K562 (cell line): ENCODE data around the gene TENM4. TPM values are rescaled to one million over a fixed set of nuclear protein-coding genes. Genes with fewer than 3 reads are reported as not detected.

Source experiments
- ATAC-seq: fragments of 200-7000 bp; cut with Tn5 transposase; 3 replicates; pipeline ENCODE4 v1.9.1; 2020; ENCODE audit warnings: moderate library complexity
- BruUV-seq: library from RNA; stranded (reverse); fragments of 400-500 nt; replicated peaks from 2 replicates; lab custom pipeline; 2021; lab: Mats Ljungman, UMichigan
- CTCF ChIA-PET: fragments of 300-600 bp; formaldehyde crosslinking; extraction: SDS; loops from one replicate; lab custom pipeline; 2021; ENCODE audit warnings: low intra/inter-chr PET ratio; lab: Yijun Ruan, JAX
- POLR2A ChIA-PET: fragments of 300-600, 350-650 bp; sonication (Branson Sonifier 250); formaldehyde crosslinking; extraction: SDS; loops from one replicate; lab custom pipeline; 2021; ENCODE audit warnings: antibody characterized with exemption, inconsistent platforms; lab: Yijun Ruan, JAX
- DNase-seq, 4 experiments: peaks; one replicate each; pipeline versions ENCODE4 v3.0.0 to v3.0.0-alpha.2; 2011 to 2018; ENCODE audit warnings: low spot score in 3 of 4, mixed read lengths in 3 of 4; ENCODE audit errors: extremely low read depth in 1 of 4
- FAIRE-seq: peaks from 2 replicates; lab custom pipeline; 2011; peaks lifted over from hg19 to GRCh38; lab: Jason Lieb, UNC
- H2AFZ ChIP-seq: 2 replicates; pipeline ENCODE4 v1.6.0; 2011; ENCODE audit warnings: low read depth, low read length, control low read depth, inconsistent platforms
- H3K27ac ChIP-seq: fragments of 200-600 bp; 3 replicates; pipeline ENCODE4 v1.8.0; 2011; ENCODE audit warnings: low read depth, mild to moderate bottlenecking, control low read depth, inconsistent platforms, low read length, moderate library complexity, mixed read lengths; ENCODE audit errors: extremely low read depth
- H3K27me3 ChIP-seq, 2 experiments: fragments of 300-600 bp in 1 of 2; 2 replicates in 1 of 2; 3 replicates in 1 of 2; pipeline versions ENCODE4 v1.6.0 to v1.8.0; 2011; ENCODE audit warnings: inconsistent platforms in 2 of 2, low read length in 2 of 2, mild to moderate bottlenecking in 1 of 2, mixed read lengths in 1 of 2, moderate library complexity in 1 of 2; ENCODE audit not compliant: control insufficient read depth in 2 of 2, insufficient read depth in 2 of 2
- H3K36me3 ChIP-seq: fragments of 300-600 bp; 3 replicates; pipeline ENCODE4 v1.8.0; 2011; ENCODE audit warnings: mild to moderate bottlenecking, low read length, inconsistent platforms; ENCODE audit not compliant: control insufficient read depth, insufficient read depth
- H3K4me1 ChIP-seq, 2 experiments: fragments of 200-600 bp in 1 of 2; replicated peaks in 1 of 2; 2 replicates in 1 of 2; 3 replicates in 1 of 2; pipeline versions ENCODE4 v1.5.1 to v1.8.0; 2011; ENCODE audit warnings: inconsistent platforms in 2 of 2, low read length in 2 of 2, mild to moderate bottlenecking in 1 of 2, mixed read lengths in 1 of 2, moderate library complexity in 1 of 2; ENCODE audit not compliant: control insufficient read depth in 2 of 2, insufficient read depth in 2 of 2
- H3K4me2 ChIP-seq: 2 replicates; pipeline ENCODE4 v1.6.1; 2011; ENCODE audit warnings: low read length, control low read depth, inconsistent platforms, mixed read lengths; ENCODE audit not compliant: insufficient read depth
- H3K4me3 ChIP-seq: fragments of 200-600 bp; sonication (generic), shearing (Covaris generic); 2 replicates; pipeline ENCODE4 v1.5.1; 2016; ENCODE audit warnings: control low read depth, inconsistent platforms
- H3K79me2 ChIP-seq: fragments of 200-600 bp; 3 replicates; pipeline ENCODE4 v1.8.0; 2011; ENCODE audit warnings: low read length, inconsistent platforms; ENCODE audit not compliant: control insufficient read depth, insufficient read depth
- H3K9ac ChIP-seq, 2 experiments: 2 replicates each; pipeline versions ENCODE4 v1.6.0 to v1.6.1; 2011; ENCODE audit warnings: low read depth in 2 of 2, low read length in 2 of 2, control low read depth in 1 of 2, inconsistent platforms in 1 of 2, mild to moderate bottlenecking in 1 of 2, mixed read lengths in 1 of 2; ENCODE audit not compliant: insufficient read depth in 1 of 2
- H3K9me1 ChIP-seq: one replicate; pipeline ENCODE4 v1.6.0; 2011; ENCODE audit warnings: inconsistent platforms, mild to moderate bottlenecking, low read length, moderate library complexity; ENCODE audit not compliant: control insufficient read depth, insufficient read depth
- H3K9me3 ChIP-seq: replicated peaks from 2 replicates; pipeline ENCODE4 v1.5.1; 2011; ENCODE audit warnings: low read depth, low read length, inconsistent platforms; ENCODE audit not compliant: control insufficient read depth, insufficient read depth
- H4K20me1 ChIP-seq: replicated peaks from 2 replicates; pipeline ENCODE4 v1.6.1; 2011; ENCODE audit warnings: low read length, inconsistent platforms, mixed read lengths; ENCODE audit not compliant: control insufficient read depth, insufficient read depth
- CBX3 ChIP-seq, 2 experiments: IDR thresholded peaks; 1 replicate in 1 of 2; 2 replicates in 1 of 2; pipeline ENCODE4 v1.6.1; 2012; ENCODE audit warnings: inconsistent platforms in 2 of 2, low read length in 2 of 2, borderline replicate concordance in 1 of 2, control low read depth in 1 of 2
- DDX20 ChIP-seq: fragments of 450-650 bp; IDR thresholded peaks from 2 replicates; pipeline ENCODE4 v1.6.1; 2016; ENCODE audit warnings: missing genetic modification characterization, low read depth, mild to moderate bottlenecking, missing compliant biosample characterization, moderate library complexity
- HMG20A ChIP-seq: fragments of 450-650 bp; formaldehyde crosslinking; conservative IDR thresholded peaks from 2 replicates; pipeline ENCODE4 v1.4.0; 2020; ENCODE audit warnings: mild to moderate bottlenecking, mixed read lengths
- HNRNPK ChIP-seq: fragments of 200-400 bp; formaldehyde crosslinking; IDR thresholded peaks from one replicate; pipeline ENCODE4 v1.6.1; 2018; ENCODE audit warnings: mild to moderate bottlenecking, low read depth, low read length; ENCODE audit not compliant: poor library complexity, severe bottlenecking
- HNRNPL ChIP-seq: fragments of 200-400 bp; formaldehyde crosslinking; IDR thresholded peaks from 2 replicates; pipeline ENCODE4 v1.6.1; 2017; ENCODE audit warnings: low read depth, mild to moderate bottlenecking, low read length
- LARP7 ChIP-seq: fragments of 450-650 bp; IDR thresholded peaks from 2 replicates; pipeline ENCODE4 v1.6.1; 2016
- NEUROD1 ChIP-seq: fragments of 150-350 bp; IDR thresholded peaks from 2 replicates; pipeline ENCODE4 v1.6.1; 2014; ENCODE audit warnings: borderline replicate concordance, low read length, low read depth; ENCODE audit not compliant: partially characterized antibody
- SMARCC2 ChIP-seq: fragments of 450-650 bp; IDR thresholded peaks from 2 replicates; pipeline ENCODE4 v1.6.1; 2017; ENCODE audit warnings: antibody characterized with exemption, moderate library complexity, mild to moderate bottlenecking, low read depth
- ZNF263 ChIP-seq: sonication (generic); formaldehyde crosslinking; IDR thresholded peaks from 2 replicates; pipeline ENCODE4 v1.8.0; 2022; ENCODE audit warnings: mild to moderate bottlenecking, missing genetic modification reagents, borderline replicate concordance
- ZNF408 ChIP-seq: fragments of 250-450 bp; sonication (Bioruptor Pico); IDR thresholded peaks from 2 replicates; pipeline ENCODE4 v1.4.0; 2020; ENCODE audit warnings: low read depth, mild to moderate bottlenecking, moderate library complexity
- ZNF655 ChIP-seq: fragments of 250-450 bp; sonication (Bioruptor Pico); IDR thresholded peaks from 2 replicates; pipeline ENCODE4 v1.5.0; 2021
- ZNF766 ChIP-seq: fragments of 200-800 bp; sonication (Bioruptor generic); conservative IDR thresholded peaks from 2 replicates; pipeline ENCODE4 v1.6.1; 2016; ENCODE audit warnings: missing genetic modification characterization, missing compliant biosample characterization
- WGBS: fragments of 100-300 bp; shearing (Covaris generic); methylation state at CpG from one replicate; pipeline ENCODE4 v1.1.6; 2016; ENCODE audit warnings: low coverage, mixed read lengths; ENCODE audit not compliant: insufficient coverage; ENCODE audit errors: missing lambda C conversion rate; 5-methylcytosine and 5-hydroxymethylcytosine counted together
- in situ Hi-C: fragments of 300-500 bp; cut with MboI; formaldehyde crosslinking; loops from 4 replicates; pipeline ENCODE4 v1.15.0; 2018; ENCODE audit warnings: inconsistent platforms, mixed read lengths
- intact Hi-C: fragments of 100-400 bp; cut with micrococcal nuclease; formaldehyde crosslinking; loops from 2 replicates; pipeline ENCODE4 v1.14.2; 2022
- polyA plus RNA-seq, 8 experiments: library from polyadenylated mRNA; depleted of rRNA in 4 of 8; stranded (reverse) in 5 of 8; unstranded in 3 of 8; fragments of >200 nt; fragmentation: Nextera tagmentation in 2 of 8; fragmentation: Illumina TruSeq in 1 of 8; extraction: Ambion mirVana in 2 of 8; extraction: Trizol in 1 of 8; gene quantifications; 2 replicates each; pipeline versions ENCODE4 v1.2.1 to v1.2.3, GENCODE V29; 2011 to 2014; ENCODE audit warnings: inconsistent platforms in 1 of 8, missing spikeins in 1 of 8
- total RNA-seq, 7 experiments: library from RNA; depleted of rRNA in 6 of 7; stranded (reverse); fragments of >200 nt in 6 of 7; fragmentation: Illumina TruSeq in 2 of 7; extraction: Trizol in 2 of 7; gene quantifications; 2 replicates each; pipeline versions ENCODE4 v1.2.1 to v1.2.3, GENCODE V29; 2011 to 2021; ENCODE audit warnings: low replicate concordance in 1 of 7
- TF ChIP-seq, protein P1 (sequence below): fragments of 450-650 bp; IDR thresholded peaks from 2 replicates; pipeline ENCODE4 v1.7.1; 2018; ENCODE audit warnings: mild to moderate bottlenecking, low read depth; ENCODE audit not compliant: partially characterized antibody
- TF ChIP-seq, protein P2 (sequence below): fragments of 450-650 bp; formaldehyde crosslinking; IDR thresholded peaks from 2 replicates; pipeline ENCODE4 v1.4.0; 2020; ENCODE audit warnings: mild to moderate bottlenecking
- TF ChIP-seq, protein P3 (sequence below): fragments of 250-450 bp; sonication (Bioruptor Pico); IDR thresholded peaks from 2 replicates; pipeline ENCODE4 v1.4.0; 2020

Gene TENM4
- total and polyA plus RNA-seq, 9 of the 15 experiments (the other 6 are each of a cell fraction or from before 2014, with no cell fraction given), result 0.16 TPM; not detected in 8

DNA sequence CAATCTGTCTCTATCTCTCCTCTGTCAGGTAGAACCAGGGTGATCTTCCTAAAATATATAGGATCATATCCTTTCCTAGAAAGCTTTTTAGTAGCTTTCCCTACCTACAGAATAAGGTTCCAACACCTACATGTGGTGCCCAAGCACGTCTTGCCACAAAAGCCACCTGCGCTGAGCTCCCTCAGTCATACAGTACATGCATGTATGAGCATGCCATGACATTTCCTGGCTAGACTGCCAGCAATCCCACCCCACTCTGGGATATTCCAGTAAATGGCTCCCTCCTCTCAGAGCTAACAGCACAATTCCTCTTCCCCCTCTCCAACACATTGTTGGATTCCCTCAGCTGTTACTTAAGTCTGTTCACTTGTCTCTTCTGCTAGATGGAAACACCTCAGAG is 398.0 kb downstream of the TENM4 start:
- Histone ChIP-seq H3K4me1 (no peaks in the 10 kb centered on the region), H2AFZ (no peak overlapping the region), H4K20me1 (no peaks in the 10 kb centered on the region), H3K36me3 (no peaks in the 10 kb centered on the region), H3K27ac (no peak overlapping the region), H3K9me3 (no peaks in the 10 kb centered on the region), H3K9me1 (no peaks in the 10 kb centered on the region), H3K79me2 (no peaks in the 10 kb centered on the region), H3K4me3 (no peak overlapping the region), H3K9ac (no peak overlapping the region), H3K27me3 (no peaks in the 10 kb centered on the region; a peak in 1 of 5 replicates), H3K4me2 (no peak overlapping the region)
- no peak for ATAC-seq
- in situ Hi-C loops, result no loop called here
- no peak for TF ChIP-seq HMG20A
- TF ChIP-seq ZNF263 (CRISPR knock-in tag), result no peak
- TF ChIP-seq SMARCC2, result no peak
- no peak for TF ChIP-seq HNRNPK
- TF ChIP-seq ZNF766 (CRISPR knock-in tag), result no peak
- no peak for TF ChIP-seq HNRNPL
- TF ChIP-seq, protein P1, sequence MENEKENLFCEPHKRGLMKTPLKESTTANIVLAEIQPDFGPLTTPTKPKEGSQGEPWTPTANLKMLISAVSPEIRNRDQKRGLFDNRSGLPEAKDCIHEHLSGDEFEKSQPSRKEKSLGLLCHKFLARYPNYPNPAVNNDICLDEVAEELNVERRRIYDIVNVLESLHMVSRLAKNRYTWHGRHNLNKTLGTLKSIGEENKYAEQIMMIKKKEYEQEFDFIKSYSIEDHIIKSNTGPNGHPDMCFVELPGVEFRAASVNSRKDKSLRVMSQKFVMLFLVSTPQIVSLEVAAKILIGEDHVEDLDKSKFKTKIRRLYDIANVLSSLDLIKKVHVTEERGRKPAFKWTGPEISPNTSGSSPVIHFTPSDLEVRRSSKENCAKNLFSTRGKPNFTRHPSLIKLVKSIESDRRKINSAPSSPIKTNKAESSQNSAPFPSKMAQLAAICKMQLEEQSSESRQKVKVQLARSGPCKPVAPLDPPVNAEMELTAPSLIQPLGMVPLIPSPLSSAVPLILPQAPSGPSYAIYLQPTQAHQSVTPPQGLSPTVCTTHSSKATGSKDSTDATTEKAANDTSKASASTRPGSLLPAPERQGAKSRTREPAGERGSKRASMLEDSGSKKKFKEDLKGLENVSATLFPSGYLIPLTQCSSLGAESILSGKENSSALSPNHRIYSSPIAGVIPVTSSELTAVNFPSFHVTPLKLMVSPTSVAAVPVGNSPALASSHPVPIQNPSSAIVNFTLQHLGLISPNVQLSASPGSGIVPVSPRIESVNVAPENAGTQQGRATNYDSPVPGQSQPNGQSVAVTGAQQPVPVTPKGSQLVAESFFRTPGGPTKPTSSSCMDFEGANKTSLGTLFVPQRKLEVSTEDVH, result no peak
- TF ChIP-seq, protein P2, sequence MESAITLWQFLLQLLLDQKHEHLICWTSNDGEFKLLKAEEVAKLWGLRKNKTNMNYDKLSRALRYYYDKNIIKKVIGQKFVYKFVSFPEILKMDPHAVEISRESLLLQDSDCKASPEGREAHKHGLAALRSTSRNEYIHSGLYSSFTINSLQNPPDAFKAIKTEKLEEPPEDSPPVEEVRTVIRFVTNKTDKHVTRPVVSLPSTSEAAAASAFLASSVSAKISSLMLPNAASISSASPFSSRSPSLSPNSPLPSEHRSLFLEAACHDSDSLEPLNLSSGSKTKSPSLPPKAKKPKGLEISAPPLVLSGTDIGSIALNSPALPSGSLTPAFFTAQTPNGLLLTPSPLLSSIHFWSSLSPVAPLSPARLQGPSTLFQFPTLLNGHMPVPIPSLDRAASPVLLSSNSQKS, result no peak
- TF ChIP-seq, protein P3, sequence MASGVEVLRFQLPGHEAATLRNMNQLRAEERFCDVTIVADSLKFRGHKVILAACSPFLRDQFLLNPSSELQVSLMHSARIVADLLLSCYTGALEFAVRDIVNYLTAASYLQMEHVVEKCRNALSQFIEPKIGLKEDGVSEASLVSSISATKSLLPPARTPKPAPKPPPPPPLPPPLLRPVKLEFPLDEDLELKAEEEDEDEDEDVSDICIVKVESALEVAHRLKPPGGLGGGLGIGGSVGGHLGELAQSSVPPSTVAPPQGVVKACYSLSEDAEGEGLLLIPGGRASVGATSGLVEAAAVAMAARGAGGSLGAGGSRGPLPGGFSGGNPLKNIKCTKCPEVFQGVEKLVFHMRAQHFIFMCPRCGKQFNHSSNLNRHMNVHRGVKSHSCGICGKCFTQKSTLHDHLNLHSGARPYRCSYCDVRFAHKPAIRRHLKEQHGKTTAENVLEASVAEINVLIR (CRISPR knock-in tag), result no peak
- no peak for TF ChIP-seq DDX20 (tag)
- TF ChIP-seq NEUROD1, result no peak
- no peak for TF ChIP-seq ZNF408 (CRISPR knock-in tag)
- TF ChIP-seq CBX3 (IDR thresholded peaks at IDR 0.05; ENCODE audit: borderline replicate concordance in 1 of 2, low read length in 2 of 2), result no peak
- no peak for TF ChIP-seq LARP7
- no peak for TF ChIP-seq ZNF655 (CRISPR knock-in tag)
- no peak for FAIRE-seq
- DNase-seq, result no peak
- 0% methylated on average over 2 of the region's 2 CpGs for WGBS
- no TSS peak for BruUV-seq
- intact Hi-C loops, result no loop called here
- CTCF ChIA-PET, result no interaction called here
- POLR2A ChIA-PET, result no interaction called here
